Fibroblast of the aortic adventitia (primary cell): ENCODE measurements around the gene ARHGAP6. TPM values are rescaled to one million over a fixed set of nuclear protein-coding genes. Genes with fewer than 3 reads are reported as not detected.

Experiments
- DNase-seq: peaks from one replicate; pipeline ENCODE4 v3.0.0-alpha.2; 2010; ENCODE audit warnings: low read depth
- H3K4me3 ChIP-seq: 2 replicates; pipeline ENCODE4 v1.5.1; 2011; ENCODE audit warnings: low read depth, mild to moderate bottlenecking, control low read depth, low read length, moderate library complexity
- CTCF ChIP-seq: IDR thresholded peaks from 2 replicates; pipeline ENCODE4 v1.5.1; 2011; ENCODE audit warnings: mild to moderate bottlenecking, low read length, control low read depth, inconsistent platforms; ENCODE audit not compliant: insufficient read depth
- total RNA-seq: library from RNA; depleted of rRNA; stranded (reverse); fragments of >200 nt; gene quantifications from 2 replicates; pipeline ENCODE4 v1.2.3, GENCODE V29; 2012; ENCODE audit warnings: low replicate concordance

Gene ARHGAP6
- total RNA-seq, 1 donor, result 16.9 TPM

- peak; percentile 78 for DNase-seq
- TF ChIP-seq CTCF, result peak; percentile 22
- H3K4me3 ChIP-seq, result peak within 1 kb of the TSS; percentile 82
Observed at GRCh38 chrX:11111037-11111851, 554.5 kb downstream of the ARHGAP6 start, which contains the start of gene HCCS. TSS of gene HCCS (plus strand) at chrX:11111332. CDS start at chrX:11112061, 729 bp downstream.

GRCh38 chrX:11109968-11110367 lies 555.8 kb downstream of the ARHGAP6 start:
- H3K4me3 ChIP-seq, result no peak overlapping the region
- DNase-seq, result no peak
- no peak for TF ChIP-seq CTCF

GRCh38 chrX:11108253-11108941 lies 557.3 kb downstream of the ARHGAP6 start:
- DNase-seq, result no peak
- no peak overlapping the region for H3K4me3 ChIP-seq
- no peak for TF ChIP-seq CTCF

- no peak overlapping the region for H3K4me3 ChIP-seq
- TF ChIP-seq CTCF, result no peak
- peak; percentile 65 for DNase-seq
Observed at GRCh38 chrX:11105080-11105479, 560.6 kb downstream of the ARHGAP6 start.

GRCh38 chrX:11103751-11104150 lies 562.0 kb downstream of the ARHGAP6 start:
- H3K4me3 ChIP-seq, result no peak overlapping the region
- DNase-seq, result no peak
- TF ChIP-seq CTCF, result no peak

- no peak for DNase-seq
- TF ChIP-seq CTCF, result no peak
- no peak overlapping the region for H3K4me3 ChIP-seq
Observed at GRCh38 chrX:11103006-11103405, 562.7 kb downstream of the ARHGAP6 start.
